HG03439 (cell line): ENCODE measurements around the gene TBC1D22B.
A peak's percentile ranks its signal among the peaks of the same experiment; 100 is the strongest.

ENCODE experiments used
- ATAC-seq: cut with Tn5 transposase; IDR thresholded peaks from one replicate; pipeline ENCODE4 v1.9.1; 2021; ENCODE audit warnings: mild to moderate bottlenecking, moderate library complexity; ENCODE audit not compliant: unreplicated experiment

Gene TBC1D22B

DNA sequence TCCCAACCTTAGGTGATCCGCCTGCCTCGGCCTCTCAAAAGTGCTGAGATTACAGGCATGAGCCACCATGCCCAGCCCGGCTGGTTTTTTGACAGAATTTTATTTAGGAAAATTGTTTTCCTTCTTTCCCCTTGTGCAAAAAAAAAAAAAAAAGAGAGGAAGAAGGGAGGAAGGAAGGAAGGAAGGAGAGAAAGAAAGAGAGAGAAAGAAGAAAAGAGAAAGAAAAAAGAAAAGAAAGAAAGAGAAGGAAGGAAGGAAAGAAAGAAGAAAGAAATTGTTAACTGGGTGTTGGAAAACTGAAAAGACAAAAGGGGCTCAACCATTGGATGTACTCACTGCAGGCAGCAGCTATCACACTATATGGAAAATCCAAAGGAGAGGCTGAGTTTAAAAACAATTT lies 94.8 kb downstream of the TBC1D22B start:
- no peak for ATAC-seq

GRCh38 chr6:37353761-37354525 lies 96.4 kb downstream of the TBC1D22B start, which contains the start of gene RNF8:
TSS of gene RNF8 (plus strand) at chr6:37353983. CDS start at chr6:37354165, 182 bp downstream.
- ATAC-seq: peak; percentile 93

- no peak for ATAC-seq
These were observed 97.2 kb downstream of the TBC1D22B start for GRCh38 chr6:37354526-37355384.

GRCh38 chr6:37357288-37357687 lies 99.7 kb downstream of the TBC1D22B start:
- ATAC-seq: no peak

- no peak for ATAC-seq
These were observed 100.3 kb downstream of the TBC1D22B start for GRCh38 chr6:37357860-37358259.

- no peak for ATAC-seq
These were observed 101.5 kb downstream of the TBC1D22B start for GRCh38 chr6:37359039-37359438.

GRCh38 chr6:37362101-37362828 lies 104.7 kb downstream of the TBC1D22B start:
- no peak for ATAC-seq

DNA sequence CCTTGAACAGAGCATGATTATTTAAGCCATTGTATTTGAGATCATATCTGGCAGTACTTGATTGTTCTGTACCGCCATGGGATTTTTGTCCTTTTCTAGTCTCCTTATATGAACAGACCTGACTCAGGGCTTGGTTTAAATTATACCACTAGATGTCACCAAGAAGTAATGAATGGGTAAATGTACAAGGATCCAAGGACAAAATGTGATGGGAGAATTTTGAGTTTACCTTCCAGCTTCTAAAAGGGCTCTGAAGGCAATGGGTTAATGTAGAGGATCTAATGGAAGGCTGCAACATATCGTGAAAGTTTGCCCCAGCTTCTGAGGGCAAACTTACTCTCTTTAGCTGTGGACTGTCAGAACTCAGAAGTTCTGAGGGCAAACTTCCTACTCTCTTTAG lies 108.2 kb downstream of the TBC1D22B start:
- ATAC-seq: no peak

GRCh38 chr6:37366910-37367309 lies 109.3 kb downstream of the TBC1D22B start:
- no peak for ATAC-seq

GRCh38 chr6:37368961-37369320 lies 111.4 kb downstream of the TBC1D22B start:
- no peak for ATAC-seq

GRCh38 chr6:37369321-37370201 lies 112.0 kb downstream of the TBC1D22B start:
- ATAC-seq: no peak

DNA sequence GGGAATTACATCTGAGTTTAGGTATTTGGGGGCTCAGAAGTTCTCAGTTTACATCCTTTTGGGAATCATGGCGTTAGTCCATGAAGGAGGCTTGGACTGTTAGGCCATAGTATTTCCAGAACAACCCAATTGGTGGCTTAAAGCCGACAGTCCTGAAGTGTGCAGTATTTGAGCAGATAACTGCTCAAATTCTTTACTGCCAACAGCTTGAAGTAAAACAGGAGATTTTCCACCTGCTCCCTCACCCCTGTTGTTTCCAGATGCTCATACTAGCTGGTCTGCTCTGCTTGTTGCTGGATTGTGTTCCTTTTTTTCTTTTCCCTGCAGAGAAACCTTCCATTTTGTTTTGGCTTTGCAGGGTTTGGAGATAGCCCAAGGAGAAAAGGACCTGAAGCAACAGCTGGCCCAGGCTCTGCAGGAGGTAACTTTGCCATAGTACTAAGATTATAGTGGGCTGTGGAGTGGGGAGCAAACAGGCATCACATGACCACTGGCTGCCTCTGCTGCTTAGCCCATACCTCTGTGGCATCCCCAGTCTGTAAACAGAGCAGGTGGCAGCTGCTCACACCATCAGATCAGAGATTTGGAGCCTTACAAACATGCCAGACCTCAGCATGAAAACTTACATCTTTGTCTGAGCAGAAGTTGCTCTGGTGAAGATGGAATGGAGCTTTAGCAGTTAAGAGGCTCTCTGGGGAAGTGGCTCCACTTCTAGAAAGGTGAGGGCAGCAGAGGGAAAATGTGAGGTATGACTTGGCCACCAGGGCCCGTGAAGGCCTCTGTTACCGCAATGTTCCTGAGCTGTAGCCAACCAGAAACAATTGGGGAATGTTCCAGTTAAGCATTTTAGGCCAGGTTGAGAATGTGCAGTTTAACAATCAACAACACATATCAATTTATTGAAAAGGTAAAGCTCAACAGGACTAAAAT lies 113.8 kb downstream of the TBC1D22B start:
- ATAC-seq: no peak

DNA sequence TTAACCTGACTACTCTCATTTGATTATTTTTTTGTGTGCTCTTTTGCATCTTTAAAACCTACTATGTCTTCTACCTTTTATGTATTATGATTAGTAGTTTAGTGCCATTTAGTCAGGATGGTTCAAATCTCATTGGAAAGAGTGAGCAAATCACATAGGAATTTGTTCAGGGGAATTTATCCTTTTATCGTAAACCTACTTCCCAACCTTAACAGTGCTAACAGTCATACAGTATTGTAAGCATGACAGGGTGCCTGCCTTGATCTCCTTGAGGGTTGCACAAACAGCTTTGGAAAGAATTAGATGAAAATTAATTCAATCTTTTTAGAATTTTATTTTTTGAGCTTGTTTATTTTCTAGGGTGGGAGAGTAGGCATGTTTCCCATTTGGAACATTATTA lies 114.5 kb downstream of the TBC1D22B start:
- no peak for ATAC-seq

DNA sequence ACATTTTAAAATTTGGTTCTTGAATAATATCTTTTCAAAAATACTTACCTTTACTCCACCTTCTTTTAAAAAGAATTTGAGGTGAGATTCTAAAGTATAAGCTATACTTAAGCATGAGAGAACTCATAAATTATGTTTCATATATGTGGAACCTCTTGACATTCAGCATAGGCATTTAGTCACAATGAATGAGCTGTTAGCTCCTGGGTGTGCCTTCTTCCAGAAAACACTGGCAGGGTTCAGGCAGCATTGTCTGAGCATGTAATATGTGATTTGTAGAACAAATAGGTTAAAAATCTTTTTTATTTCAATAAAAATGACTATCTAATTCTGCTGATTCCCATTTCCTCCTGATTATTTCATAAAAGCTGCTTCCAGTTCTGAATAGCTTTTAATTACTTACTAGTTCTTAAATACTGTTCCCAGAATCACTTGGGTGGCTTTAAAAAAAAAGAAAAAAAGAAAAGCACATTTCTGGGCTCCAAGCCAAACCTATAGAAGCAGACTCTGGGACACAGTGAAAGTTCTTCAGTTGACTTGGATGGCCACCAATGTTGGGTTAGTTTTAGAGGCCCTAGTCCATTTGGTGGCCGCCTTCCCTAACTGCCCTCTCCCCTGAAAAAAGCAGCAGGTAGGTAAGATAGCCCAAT lies 116.4 kb downstream of the TBC1D22B start:
- no peak for ATAC-seq

GRCh38 chr6:37375376-37375775 lies 117.8 kb downstream of the TBC1D22B start:
- no peak for ATAC-seq

- no peak for ATAC-seq
These were observed 118.6 kb downstream of the TBC1D22B start for GRCh38 chr6:37376078-37376743.

- peak; percentile 75 for ATAC-seq
These were observed 124.0 kb downstream of the TBC1D22B start for GRCh38 chr6:37381579-37381978.
